HG02763 (cell line): ENCODE results near the gene AGMO.

Source experiments
- ATAC-seq: cut with Tn5 transposase; IDR thresholded peaks from one replicate; pipeline ENCODE4 v1.9.1; 2021; ENCODE audit warnings: mild to moderate bottlenecking, moderate library complexity; ENCODE audit not compliant: unreplicated experiment

AGMO gene

DNA sequence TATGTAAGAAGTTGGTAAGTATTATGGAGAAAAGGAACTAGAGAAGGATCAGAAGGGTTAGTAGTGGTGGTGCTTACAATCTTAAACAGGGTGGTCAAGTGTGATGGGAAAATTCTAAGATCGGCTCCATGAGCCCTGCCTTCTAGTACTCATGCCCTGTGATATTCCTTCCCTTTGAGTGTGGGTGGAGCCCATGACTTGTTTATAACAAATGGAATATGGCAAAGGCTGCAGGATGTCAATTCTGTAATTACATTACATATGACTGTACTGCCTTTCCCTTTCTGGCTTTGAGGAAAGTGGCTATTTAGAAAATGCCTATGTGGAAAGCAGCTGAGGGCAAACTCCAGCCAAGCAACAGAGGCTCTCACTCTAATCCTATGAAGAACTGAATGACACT is 309.6 kb downstream of the AGMO start:
- no peak for ATAC-seq

DNA sequence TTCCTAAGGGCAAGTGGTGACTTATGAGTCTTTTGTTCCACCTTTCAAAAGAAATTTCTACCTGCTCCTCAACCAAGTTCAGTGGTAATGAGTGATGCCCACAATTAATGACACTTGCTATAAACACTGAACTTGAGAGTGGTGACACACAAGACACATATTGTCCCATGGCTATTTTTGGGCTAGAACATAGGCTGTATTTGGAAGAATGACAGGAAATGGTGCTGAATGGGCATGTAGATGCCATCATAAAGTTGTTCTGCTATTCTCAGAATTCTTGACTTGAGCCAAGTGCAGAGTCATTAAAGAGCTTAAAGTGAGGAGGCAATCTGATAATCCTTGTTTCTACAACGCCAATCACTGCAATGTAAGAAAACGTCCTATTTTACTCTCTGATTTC is 313.3 kb downstream of the AGMO start:
- ATAC-seq, result no peak

DNA sequence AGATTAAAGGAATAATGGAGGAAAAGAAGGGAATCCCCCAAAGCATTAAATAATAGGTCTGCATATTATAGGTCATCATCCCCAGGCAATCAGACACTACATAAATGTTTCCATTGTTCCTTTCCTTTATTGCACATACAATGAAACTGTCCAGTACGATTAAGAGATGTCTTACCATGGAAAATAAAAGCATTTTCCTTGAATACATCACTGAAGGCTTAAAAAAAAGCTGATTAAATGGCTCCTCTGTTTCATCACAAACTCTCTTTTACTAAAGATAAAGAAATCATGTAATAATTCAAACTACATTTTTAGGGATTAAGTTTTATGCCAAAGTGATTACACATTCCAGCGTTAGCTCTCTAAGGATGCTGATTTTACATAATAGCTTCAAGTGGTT is 316.0 kb downstream of the AGMO start:
- ATAC-seq, result no peak

DNA sequence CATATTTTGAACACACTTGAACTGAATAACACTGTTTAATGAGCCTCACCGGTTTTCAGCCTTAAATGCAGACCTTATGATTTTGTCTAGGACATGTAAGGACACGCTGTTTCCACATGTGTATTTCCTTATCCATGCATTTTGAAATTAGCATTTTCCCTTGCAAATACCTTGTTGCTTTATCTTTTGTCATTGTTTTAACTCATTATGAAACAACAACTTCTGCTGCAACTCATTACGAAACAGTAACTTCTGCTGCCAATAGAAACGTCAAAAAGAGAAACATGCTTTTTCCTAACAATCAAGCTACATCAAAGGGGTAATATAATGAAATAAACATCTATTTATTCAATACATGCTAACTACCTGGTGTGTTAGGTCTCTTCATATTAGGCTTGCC is 322.0 kb downstream of the AGMO start:
- ATAC-seq, result no peak

DNA sequence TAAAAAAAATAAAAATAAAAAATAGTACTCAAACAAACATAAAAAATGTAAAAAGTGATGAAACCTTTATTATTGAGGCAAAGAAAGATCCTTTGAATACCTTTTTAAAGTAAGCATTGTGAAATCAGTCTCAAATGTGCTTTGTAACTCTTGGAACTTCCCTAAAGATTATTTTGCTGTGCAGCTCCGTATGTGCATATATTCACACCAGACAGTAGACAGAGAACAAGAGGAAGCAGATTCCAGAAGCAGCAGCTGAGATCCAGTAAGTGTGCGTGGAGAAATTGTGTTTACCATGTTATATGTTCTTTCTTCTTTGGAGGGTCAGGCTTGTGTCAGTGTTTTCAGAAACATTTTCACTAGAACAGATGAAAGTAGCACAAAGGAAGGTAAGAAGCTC is 324.9 kb downstream of the AGMO start:
- no peak for ATAC-seq

DNA sequence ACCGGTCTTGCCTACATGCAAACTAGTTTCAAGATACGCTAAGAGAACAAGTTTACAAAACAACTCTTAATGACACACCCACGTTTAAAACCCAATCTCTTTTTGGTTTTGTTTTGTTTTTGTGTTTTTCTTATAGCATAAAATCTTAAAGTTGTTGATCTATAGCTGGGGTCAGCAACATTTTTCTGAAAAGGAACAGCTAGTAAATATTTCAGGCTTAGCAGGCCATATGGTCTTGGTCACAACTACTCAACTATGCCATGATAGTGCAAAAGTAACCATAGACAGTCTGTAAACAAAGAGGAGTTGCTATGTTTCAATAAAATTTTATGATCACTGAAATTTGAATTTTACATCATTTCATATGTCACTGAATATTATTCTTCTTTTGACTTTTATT is 327.4 kb downstream of the AGMO start:
- no peak for ATAC-seq

DNA sequence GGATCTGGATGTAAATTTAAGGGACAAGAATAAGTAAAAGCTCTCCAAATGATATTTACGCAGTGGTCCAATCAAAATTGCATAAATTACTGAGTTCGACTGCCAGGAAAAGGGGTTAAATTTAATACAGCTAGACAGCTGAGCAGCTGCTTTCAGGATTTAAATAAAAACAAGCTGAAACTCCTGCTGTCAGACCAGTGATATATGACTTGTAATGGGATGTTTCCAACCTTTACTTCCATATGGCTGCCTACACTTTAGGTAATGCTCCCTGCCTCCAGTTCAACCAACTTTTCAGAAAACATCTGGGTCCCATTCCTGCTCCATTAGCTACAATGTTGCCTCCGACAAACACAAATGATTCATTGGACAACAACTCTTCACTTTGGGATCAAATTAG is 333.0 kb downstream of the AGMO start:
- ATAC-seq, result no peak

DNA sequence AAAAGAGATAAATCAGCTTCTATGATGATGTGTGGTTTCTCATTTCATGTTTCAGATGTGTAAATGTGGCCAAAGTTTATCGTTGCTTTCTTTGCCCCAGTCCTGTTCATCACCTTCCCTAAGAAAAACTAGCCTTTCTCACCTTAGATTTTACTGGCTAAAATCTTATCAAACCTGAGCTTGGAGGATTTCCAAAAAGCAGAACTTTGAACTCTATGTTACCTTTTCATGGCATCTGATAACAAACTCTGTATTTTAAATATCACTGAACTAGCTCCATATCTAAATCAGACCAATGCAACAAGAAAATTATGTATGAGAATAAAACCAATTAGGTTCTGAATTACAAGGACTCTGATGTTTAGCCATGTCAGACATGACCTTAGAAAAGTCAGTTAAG is 335.8 kb downstream of the AGMO start:
- ATAC-seq, result no peak

DNA sequence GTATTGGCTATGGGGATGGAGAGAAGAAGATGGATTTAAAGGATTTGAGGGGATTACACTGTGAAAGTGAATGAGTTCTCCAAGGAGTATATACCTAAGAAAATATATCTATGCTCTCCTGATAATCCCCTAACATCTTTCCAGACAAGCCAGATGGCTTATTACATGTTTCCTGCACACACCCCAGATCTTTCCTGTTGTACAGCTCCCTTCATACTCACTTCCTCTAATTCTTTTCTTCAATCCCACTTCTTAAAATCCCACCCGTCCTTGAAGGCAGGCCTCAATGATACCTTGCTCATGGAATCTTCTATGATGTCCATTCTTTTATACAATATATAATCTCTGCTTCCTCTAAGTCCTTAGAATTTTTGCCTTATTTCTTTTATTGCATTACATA is 342.1 kb downstream of the AGMO start:
- ATAC-seq, result no peak

DNA sequence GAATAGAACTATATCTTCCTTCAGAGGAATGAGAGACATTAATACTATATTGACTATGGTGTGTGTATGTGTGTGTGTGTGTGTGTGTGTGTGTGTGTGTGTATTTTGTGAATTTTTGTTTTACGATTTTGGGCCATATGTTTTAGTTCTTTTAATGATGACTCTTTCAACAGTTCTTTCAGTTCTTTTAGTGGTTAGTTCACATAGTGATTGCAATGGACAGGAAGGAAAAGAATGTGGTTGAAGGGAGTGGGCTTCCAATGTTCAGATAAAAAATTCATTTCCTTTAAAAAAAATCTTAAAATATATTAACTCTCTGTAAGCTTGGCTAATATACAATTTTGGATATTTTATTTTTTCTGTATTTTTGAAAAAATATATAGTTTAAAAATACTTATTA is 343.6 kb downstream of the AGMO start:
- no peak for ATAC-seq

DNA sequence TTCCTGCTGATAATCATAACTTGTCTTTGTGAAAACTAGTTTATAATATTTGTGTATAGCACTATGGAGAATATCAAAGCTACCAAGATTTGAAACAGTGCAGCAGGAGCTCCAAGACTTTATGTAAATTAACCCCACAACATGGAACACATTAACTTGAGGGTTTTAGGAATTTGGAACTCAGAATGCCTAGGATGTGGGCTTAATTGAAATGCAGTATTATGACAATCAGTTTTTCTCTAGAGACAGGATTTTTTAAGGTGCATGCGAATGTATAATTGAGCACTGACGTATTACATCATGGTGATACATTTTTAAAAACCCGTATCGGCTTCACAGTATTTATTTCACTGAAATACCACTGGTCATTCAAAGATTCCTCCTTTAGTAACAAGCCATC is 346.2 kb downstream of the AGMO start:
- no peak for ATAC-seq

DNA sequence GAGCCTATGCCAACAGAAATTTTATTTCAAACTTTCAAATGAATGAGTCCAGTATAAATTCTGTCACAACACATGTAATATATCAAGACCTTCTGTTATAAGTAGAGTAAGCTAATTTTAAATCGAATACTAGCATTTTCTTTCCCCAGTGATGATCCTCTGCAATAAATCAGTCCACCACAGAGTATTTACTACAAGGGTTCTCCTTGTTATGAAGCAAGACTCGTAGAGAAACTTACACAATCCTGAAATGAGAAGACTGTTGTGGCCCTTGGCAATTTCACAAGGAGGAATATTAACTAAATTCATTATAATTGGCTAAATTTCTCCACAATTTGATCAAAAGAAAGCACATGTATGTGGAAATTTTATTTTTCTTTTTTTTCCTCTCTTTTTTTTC is 346.8 kb downstream of the AGMO start:
- ATAC-seq, result no peak

DNA sequence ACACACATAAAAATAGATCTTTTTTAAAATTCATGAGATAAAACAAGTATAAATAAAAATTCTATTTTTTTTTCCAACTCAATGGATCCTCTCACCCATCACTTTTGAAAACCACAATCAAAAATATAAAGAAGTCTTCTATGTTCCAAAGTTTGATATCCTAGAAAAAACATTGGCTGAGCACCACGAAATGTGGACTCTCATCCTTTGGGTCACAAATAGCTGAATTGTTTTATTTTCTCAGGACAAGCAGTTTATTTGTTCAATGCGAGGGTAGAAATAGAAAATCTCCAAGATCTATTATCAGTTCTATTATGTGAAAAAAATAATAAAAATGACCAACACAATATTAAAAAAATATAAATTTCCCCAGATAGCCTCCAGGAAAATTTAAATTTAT is 348.7 kb downstream of the AGMO start:
- ATAC-seq, result no peak

DNA sequence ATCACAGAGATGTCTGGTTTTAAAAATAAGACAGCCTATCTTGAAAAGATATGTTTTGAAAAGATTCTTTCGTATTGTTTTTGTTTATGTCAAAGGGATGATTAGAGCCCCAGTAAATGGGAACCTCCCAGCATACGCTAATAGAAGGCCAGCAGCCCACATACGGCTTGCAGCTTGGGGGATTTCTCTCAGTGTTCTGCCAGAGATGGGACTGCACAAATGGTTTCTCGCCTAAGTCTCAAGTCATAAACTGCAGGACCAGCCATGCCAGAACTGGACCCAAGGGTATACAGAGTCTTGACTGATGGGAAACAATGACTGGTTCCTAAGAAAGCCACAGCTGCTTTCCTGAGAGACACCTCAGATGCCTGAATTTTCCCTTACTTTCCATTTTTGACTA is 352.4 kb downstream of the AGMO start:
- no peak for ATAC-seq

DNA sequence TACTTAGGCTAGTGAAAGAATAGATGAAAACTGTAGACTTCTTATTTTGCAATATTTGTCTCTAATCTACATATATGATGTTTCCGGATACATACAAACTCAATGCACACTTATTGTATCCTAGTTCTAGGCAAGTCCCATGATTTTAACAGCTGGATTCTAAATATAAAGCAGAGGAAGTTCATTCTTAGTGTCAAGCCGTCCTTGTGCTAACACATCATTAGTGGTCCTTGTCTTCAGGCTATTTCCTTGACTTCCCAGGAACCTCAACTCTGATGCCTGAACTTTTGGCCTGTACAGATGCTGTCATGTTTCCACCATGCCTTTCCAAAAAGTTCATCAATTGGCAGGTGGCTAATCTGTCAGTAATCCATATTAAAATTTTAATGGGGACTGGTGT is 357.4 kb downstream of the AGMO start:
- no peak for ATAC-seq

DNA sequence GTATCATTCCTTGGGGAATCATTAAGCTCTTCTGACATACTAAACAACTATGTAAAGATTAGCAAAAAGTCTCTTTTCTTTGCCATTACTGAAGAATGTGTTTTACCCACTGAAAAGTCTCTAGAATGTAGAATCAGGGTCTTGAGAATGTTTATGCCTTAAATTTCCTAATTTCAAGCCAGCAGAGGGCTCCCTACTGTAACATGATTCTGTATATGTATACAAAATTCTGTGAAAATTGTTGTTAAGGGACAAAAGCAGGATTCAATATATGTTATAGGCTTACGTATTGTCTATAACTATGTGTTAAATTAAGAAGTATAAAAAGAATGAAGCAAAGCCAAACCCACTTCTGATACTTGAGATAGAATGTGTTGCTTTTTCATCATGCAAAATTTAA is 362.3 kb downstream of the AGMO start:
- no peak for ATAC-seq

DNA sequence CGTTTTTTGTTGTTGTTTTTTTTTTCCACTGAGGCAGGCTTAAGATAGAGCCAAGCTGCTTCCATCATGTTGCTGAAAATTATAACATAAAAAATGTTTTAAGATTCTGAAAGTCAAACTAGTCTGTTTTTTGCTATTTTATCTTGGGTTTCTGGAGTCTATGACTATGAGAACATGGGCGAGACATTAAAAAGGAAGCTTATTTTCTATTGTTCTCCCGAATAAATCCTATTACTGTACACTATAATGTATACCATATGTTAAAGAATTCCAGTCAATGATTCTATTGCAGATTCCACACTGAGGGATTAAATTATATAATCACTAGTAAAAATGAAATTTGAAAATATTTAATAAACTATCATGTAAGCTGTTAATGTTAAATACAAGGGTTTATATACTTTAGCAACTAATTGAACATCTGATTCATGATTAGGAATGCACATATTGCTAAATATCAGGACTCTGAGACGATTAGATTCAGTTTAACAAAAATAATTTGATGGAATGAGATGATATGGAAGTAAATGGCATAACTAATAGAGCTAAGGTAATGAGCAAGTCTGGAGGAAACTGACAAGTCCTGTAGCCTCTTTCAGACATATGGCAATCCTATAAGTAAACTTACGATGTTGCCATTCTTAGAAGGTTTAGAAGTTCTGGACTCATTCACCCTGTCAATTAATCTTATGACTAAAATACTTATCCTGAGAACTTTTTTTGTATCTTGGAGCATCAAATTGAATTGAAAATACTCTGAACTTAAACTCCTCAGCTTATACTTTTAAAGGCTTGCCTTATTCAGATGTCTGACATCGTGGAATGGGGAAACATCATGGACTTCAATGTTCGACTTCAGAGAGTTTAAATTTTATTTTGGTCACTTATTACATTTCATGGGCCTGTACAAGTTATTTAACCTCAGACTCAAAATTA is 364.5 kb downstream of the AGMO start:
- no peak for ATAC-seq

DNA sequence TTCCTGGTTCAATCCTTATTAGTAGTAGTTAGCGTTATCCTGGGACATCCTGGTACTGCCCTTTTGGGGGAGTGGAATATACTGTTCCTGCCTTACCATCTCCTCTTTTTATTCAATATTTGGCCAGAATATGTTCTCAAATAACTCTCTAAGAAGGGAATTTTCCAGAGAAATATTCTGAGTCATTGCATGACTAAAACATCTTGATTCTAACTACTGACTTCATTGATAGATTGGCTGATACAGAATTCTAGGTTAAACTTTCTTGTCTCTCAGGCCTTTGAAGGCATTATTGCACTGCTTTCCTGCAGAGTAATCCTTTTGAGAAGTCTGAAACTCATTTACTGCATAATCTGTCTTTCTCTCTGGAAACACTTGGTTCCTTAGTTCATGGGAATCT is 383.8 kb downstream of the AGMO start:
- no peak for ATAC-seq

DNA sequence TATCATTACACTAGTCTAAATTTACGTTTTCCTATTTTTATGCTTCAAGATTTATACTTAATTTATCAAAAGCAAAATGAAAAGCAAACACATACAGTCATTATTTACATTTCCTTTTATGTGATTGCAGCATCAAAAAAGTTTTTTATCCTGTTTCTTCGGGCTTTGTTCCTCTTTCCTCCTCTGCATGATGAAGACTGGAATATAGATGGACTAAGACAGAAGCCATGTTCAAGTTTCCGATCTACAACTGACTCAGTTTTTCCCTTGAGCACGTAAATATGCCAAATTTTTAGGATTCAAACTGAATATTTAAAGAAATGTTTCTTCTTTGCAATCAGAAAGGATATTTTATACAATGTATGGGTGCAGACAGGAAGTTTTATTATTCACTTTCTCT is 385.7 kb downstream of the AGMO start:
- ATAC-seq, result no peak

DNA sequence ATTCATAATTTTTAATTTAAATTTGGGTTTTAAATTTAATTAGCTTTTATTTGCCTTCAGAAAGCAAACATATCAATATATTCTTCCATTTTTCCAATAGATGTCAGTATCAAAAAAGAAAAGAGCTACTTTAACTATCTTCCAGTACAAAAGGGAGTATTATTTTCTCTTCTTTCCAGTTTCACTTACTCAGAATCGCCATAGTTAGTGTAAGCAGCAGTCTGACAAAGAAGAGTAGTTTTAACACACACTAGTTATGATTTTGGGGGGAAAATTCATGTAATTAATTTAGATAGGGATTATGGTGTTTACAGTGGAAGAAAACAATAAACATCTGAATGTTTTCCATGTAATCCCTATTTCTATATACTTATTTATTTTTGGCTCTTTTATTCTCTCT is 386.7 kb downstream of the AGMO start:
- no peak for ATAC-seq

DNA sequence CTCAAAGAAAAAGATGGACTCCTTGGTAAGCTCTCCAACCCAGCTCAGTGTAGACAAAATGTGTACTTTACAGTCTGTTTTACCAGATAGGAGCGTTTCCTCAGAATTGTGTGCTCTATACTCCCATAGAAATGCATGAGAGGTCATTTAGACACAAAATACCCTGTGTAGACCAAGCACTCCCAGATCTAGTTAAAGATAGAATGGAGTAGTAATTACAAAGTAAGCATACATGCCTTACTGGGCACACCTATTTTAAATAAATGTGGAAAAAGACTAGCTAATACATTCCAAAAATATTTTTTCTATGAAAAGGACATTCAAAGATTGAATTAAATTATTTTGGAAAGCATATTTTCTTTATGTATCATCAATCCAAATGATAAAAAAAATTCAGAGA is 387.3 kb downstream of the AGMO start:
- ATAC-seq, result no peak

DNA sequence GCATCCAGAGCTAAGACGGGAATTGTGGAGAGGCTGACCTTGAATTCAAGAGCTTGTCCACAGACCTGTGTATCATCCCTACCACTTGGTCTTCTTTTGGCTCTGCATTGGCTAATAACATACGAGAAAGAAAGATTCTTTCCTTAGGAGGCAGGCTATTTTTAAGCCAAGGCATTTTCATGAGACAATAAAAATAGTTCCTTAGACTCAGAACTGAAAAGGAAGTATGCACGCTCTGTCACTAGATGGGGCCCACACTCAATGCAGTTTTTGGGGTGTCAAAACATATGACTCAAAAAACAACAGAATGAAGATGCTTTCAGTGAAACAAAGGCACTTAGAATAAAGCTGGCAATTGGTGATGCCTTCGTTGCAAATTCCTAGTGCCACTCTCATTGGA is 393.3 kb downstream of the AGMO start:
- no peak for ATAC-seq

DNA sequence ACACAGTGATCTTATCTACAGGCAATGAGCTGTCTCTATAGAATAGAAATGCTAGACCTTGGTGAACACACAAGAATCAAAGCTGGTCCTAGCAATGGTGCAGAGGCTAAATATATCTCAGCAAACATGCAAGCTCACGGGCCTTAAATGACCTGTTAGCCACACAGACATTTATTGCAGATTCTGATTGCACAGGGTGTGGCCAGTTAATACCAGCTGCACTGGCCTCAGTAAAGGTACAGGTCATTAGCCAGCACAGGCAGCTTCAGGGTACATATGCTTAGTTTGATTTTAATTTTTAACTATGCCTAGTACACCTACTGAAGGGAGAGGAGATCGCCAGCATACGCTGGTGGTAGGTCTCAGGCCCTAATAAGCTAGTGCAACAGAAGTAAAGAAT is 393.9 kb downstream of the AGMO start:
- ATAC-seq, result no peak
